Daoy (cell line): Measurements from ENCODE around the gene PNPLA2. TPM values are rescaled to one million over a fixed set of nuclear protein-coding genes. Genes with fewer than 3 reads are reported as not detected.
A peak's percentile ranks its signal among the peaks of the same experiment; 100 is the strongest.

Source experiments
- DNase-seq: peaks from one replicate; pipeline ENCODE4 v3.0.0-alpha.2; 2015; ENCODE audit warnings: low read depth
- total RNA-seq: library from RNA; depleted of rRNA; stranded (reverse); fragments of >200 nt; shearing (Covaris generic); gene quantifications from 2 replicates; pipeline ENCODE4 v1.2.3, GENCODE V29; 2014

Gene PNPLA2
- total RNA-seq, 1 experiment from 2014 or later: 10.9 TPM

- peak; percentile 92 for DNase-seq
These were observed 25.3 kb downstream of the PNPLA2 start for GRCh38 chr11:843818-844692.

- peak; percentile 91 for DNase-seq
These were observed 26.3 kb downstream of the PNPLA2 start for GRCh38 chr11:844693-845644.

GRCh38 chr11:845872-846495 is 27.3 kb downstream of the PNPLA2 start:
- peak; percentile 77 for DNase-seq

GRCh38 chr11:846496-847098 is 27.9 kb downstream of the PNPLA2 start:
- DNase-seq: no peak

- DNase-seq: no peak
These were observed 29.2 kb downstream of the PNPLA2 start for GRCh38 chr11:847876-848275.

GRCh38 chr11:848380-848931 is 29.7 kb downstream of the PNPLA2 start:
- DNase-seq: no peak

GRCh38 chr11:849104-849824 is 30.6 kb downstream of the PNPLA2 start:
- no peak for DNase-seq

GRCh38 chr11:849951-850774 is 31.4 kb downstream of the PNPLA2 start:
- DNase-seq: no peak

GRCh38 chr11:850775-851763 is 32.4 kb downstream of the PNPLA2 start:
- DNase-seq: no peak

GRCh38 chr11:852762-853161 is 34.0 kb downstream of the PNPLA2 start:
- no peak for DNase-seq

GRCh38 chr11:853682-854448 is 35.2 kb downstream of the PNPLA2 start:
- DNase-seq: no peak

GRCh38 chr11:854601-855329 is 36.1 kb downstream of the PNPLA2 start:
- no peak for DNase-seq

GRCh38 chr11:855330-855674 is 36.6 kb downstream of the PNPLA2 start:
- no peak for DNase-seq

- no peak for DNase-seq
These were observed 37.1 kb downstream of the PNPLA2 start for GRCh38 chr11:855796-856195.

GRCh38 chr11:856397-856796 is 37.7 kb downstream of the PNPLA2 start:
- DNase-seq: no peak

GRCh38 chr11:858053-858761 is 39.5 kb downstream of the PNPLA2 start:
- DNase-seq: no peak
